Measurements from ENCODE around the gene WDR46.

- TF ChIP-seq POLR2A (IDR thresholded peaks at IDR 0.05): no peak
- no peak for TF ChIP-seq CTCF (IDR thresholded peaks at IDR 0.05)
These were observed 47.1 kb downstream of the WDR46 start for GRCh38 chr6:33241968-33242367.
